CD14-positive monocyte (primary cell): ENCODE data around the gene CIAO2A. TPM values are rescaled to one million over a fixed set of nuclear protein-coding genes. Genes with fewer than 3 reads are reported as not detected.

Experiments used
- DNase-seq, 3 donors: peaks; one replicate each; pipeline ENCODE4 v3.0.0-alpha.2; 2011 to 2022
- H2AFZ ChIP-seq: 2 replicates; pipeline ENCODE4 v1.6.0; 2012; ENCODE audit warnings: mild to moderate bottlenecking, low read depth, low read length, inconsistent platforms; ENCODE audit not compliant: insufficient read depth, poor library complexity, severe bottlenecking
- H3K27ac ChIP-seq, 2 donors: 1 replicate in 1 of 2; 2 replicates in 1 of 2; pipeline ENCODE4 v1.5.1; 2012 to 2013; ENCODE audit warnings: low read length in 2 of 2, control low read depth in 1 of 2, inconsistent platforms in 1 of 2, low read depth in 1 of 2, mild to moderate bottlenecking in 1 of 2
- H3K27me3 ChIP-seq, 2 donors: one replicate each; pipeline versions ENCODE4 v1.6.0 to v1.6.1; 2011 to 2013; ENCODE audit warnings: low read length in 2 of 2; ENCODE audit not compliant: control insufficient read depth in 2 of 2, insufficient read depth in 2 of 2
- H3K36me3 ChIP-seq, 2 donors: replicated peaks in 1 of 2; 1 replicate in 1 of 2; 2 replicates in 1 of 2; pipeline versions ENCODE4 v1.5.1 to v1.6.1; 2012 to 2013; ENCODE audit warnings: low read length in 2 of 2, control low read depth in 1 of 2, inconsistent platforms in 1 of 2, mild to moderate bottlenecking in 1 of 2; ENCODE audit not compliant: insufficient read depth in 2 of 2, control insufficient read depth in 1 of 2
- H3K4me1 ChIP-seq, 2 donors: 1 replicate in 1 of 2; 2 replicates in 1 of 2; pipeline versions ENCODE4 v1.5.1 to v1.6.1; 2012 to 2013; ENCODE audit warnings: low read length in 2 of 2, control low read depth in 1 of 2, inconsistent platforms in 1 of 2, mild to moderate bottlenecking in 1 of 2, moderate library complexity in 1 of 2; ENCODE audit not compliant: insufficient read depth in 2 of 2, control insufficient read depth in 1 of 2
- H3K4me2 ChIP-seq: replicated peaks from 2 replicates; pipeline ENCODE3; 2012; ENCODE audit warnings: low read length, moderate library complexity, mild to moderate bottlenecking; ENCODE audit not compliant: poor library complexity, severe bottlenecking; ENCODE audit errors: extremely low read depth
- H3K4me3 ChIP-seq, 3 experiments: fragments of 200-600 bp in 1 of 3; sonication (generic) in 1 of 3; replicated peaks in 1 of 3; 1 replicate in 2 of 3; 2 replicates in 1 of 3; pipeline ENCODE4 v1.5.1; 2011 to 2013; ENCODE audit warnings: low read length in 3 of 3, mild to moderate bottlenecking in 3 of 3, control low read depth in 2 of 3, low read depth in 2 of 3, inconsistent platforms in 1 of 3, moderate library complexity in 1 of 3
- H3K79me2 ChIP-seq: 2 replicates; pipeline ENCODE4 v1.6.0; 2012; ENCODE audit warnings: mild to moderate bottlenecking, control low read depth, inconsistent platforms, low read length, moderate library complexity; ENCODE audit not compliant: insufficient read depth
- H3K9ac ChIP-seq: 2 replicates; pipeline ENCODE4 v1.6.0; 2017; ENCODE audit warnings: low read length, mild to moderate bottlenecking; ENCODE audit not compliant: insufficient read depth, poor library complexity, severe bottlenecking
- H3K9me3 ChIP-seq, 2 donors: replicated peaks in 1 of 2; 1 replicate in 1 of 2; 2 replicates in 1 of 2; pipeline versions ENCODE4 v1.5.1 to v1.6.1; 2012 to 2013; ENCODE audit warnings: low read length in 2 of 2, control low read depth in 1 of 2; ENCODE audit not compliant: control insufficient read depth in 1 of 2, insufficient read depth in 1 of 2
- H4K20me1 ChIP-seq: 2 replicates; pipeline ENCODE4 v1.6.0; 2012; ENCODE audit warnings: mild to moderate bottlenecking, low read length, control low read depth, moderate library complexity; ENCODE audit not compliant: insufficient read depth
- H3K27ac Mint-ChIP-seq, 7 donors: one replicate each; pipeline ENCODE4 v1.8.0; 2020; ENCODE audit warnings: mild to moderate bottlenecking in 7 of 7, mixed read lengths in 7 of 7, moderate library complexity in 6 of 7, inconsistent platforms in 2 of 7
- H3K27me3 Mint-ChIP-seq, 3 donors: one replicate each; pipeline ENCODE4 v1.8.0; 2021 to 2022; ENCODE audit warnings: low read depth in 3 of 3, mild to moderate bottlenecking in 3 of 3, mixed read lengths in 3 of 3, moderate library complexity in 3 of 3, inconsistent platforms in 1 of 3
- H3K36me3 Mint-ChIP-seq, 2 donors: one replicate each; pipeline ENCODE4 v1.8.0; 2020; ENCODE audit warnings: mixed read lengths in 2 of 2, inconsistent platforms in 1 of 2, mild to moderate bottlenecking in 1 of 2
- H3K4me1 Mint-ChIP-seq: one replicate; pipeline ENCODE4 v1.8.0; 2020; ENCODE audit warnings: mild to moderate bottlenecking, mixed read lengths
- H3K4me3 Mint-ChIP-seq, 2 donors: one replicate each; pipeline ENCODE4 v1.8.0; 2020; ENCODE audit warnings: mild to moderate bottlenecking in 2 of 2, mixed read lengths in 2 of 2, moderate library complexity in 1 of 2
- H3K9me3 Mint-ChIP-seq, 7 donors: one replicate each; pipeline ENCODE4 v1.8.0; 2020 to 2022; ENCODE audit warnings: mixed read lengths in 7 of 7, mild to moderate bottlenecking in 6 of 7, moderate library complexity in 6 of 7, inconsistent platforms in 2 of 7
- CTCF ChIP-seq: fragments of 200-600 bp; IDR thresholded peaks from one replicate; pipeline ENCODE4 v1.8.0; 2022; ENCODE audit warnings: antibody characterized with exemption, mild to moderate bottlenecking
- WGBS: methylation state at CpG from one replicate; pipeline ENCODE4 v1.1.5; 2013; ENCODE audit warnings: missing lambda C conversion rate; ENCODE audit not compliant: insufficient coverage; 5-methylcytosine and 5-hydroxymethylcytosine counted together
- intact Hi-C, 2 donors: fragments of 100-400 bp; cut with micrococcal nuclease; formaldehyde crosslinking; loops; one replicate each; pipeline versions ENCODE4 v1.15.0 to v1.15.1; 2023
- polyA plus RNA-seq, 3 donors: library from polyadenylated mRNA; depleted of rRNA in 1 of 3; unstranded in 2 of 3; stranded (reverse) in 1 of 3; fragments of 300-500 nt in 2 of 3; fragments of >200 nt in 1 of 3; fragmentation: Illumina TruSeq in 2 of 3; gene quantifications; 1 replicate in 2 of 3; 2 replicates in 1 of 3; pipeline ENCODE4 v1.2.3, GENCODE V29; 2012 to 2021

Gene CIAO2A
- polyA plus RNA-seq, 3 donors: 98.2 to 265 (median 261) TPM

GRCh38 chr15:64130159-64130558 is 36.5 kb upstream of the CIAO2A start:
- no peaks in the 10 kb centered on the region for H3K9me3 Mint-ChIP-seq
- Histone ChIP-seq H3K9ac (no peak overlapping the region), H2AFZ (no peak overlapping the region), H3K79me2 (no peaks in the 10 kb centered on the region), H3K27me3 (no peaks in the 10 kb centered on the region), H3K27ac (peak overlapping the region in 1 of 2 donors; percentile 14), H3K4me2 (no peak overlapping the region), H3K4me1 (no peaks in the 10 kb centered on the region), H4K20me1 (peaks cover 51% of the 10 kb centered on the region), H3K4me3 (no peak overlapping the region), H3K9me3 (no peaks in the 10 kb centered on the region), H3K36me3 (peaks cover 93 to 100% of the 10 kb centered on the region in 2 donors)
- intact Hi-C loops: no loop called here
- no peak for TF ChIP-seq CTCF
- no peaks in the 10 kb centered on the region for H3K4me1 Mint-ChIP-seq
- H3K27ac Mint-ChIP-seq: no peak overlapping the region
- no peak overlapping the region for H3K4me3 Mint-ChIP-seq
- peaks cover 91 to 99% of the 10 kb centered on the region in 2 donors for H3K36me3 Mint-ChIP-seq
- no peak for DNase-seq
- 100% methylated on average over 1 of the region's 3 CpGs for WGBS
- peaks cover 0 to 2% (median 0%) of the 10 kb centered on the region in 3 donors for H3K27me3 Mint-ChIP-seq

GRCh38 chr15:64127521-64128270 is 34.1 kb upstream of the CIAO2A start:
- Mint-ChIP-seq H3K27ac (peak overlapping the region in 2 of 7 donors; percentile 1 to 67), H3K27me3 (peaks cover 0 to under 1% (median 0%) of the 10 kb centered on the region in 3 donors), H3K4me3 (no peak overlapping the region), H3K9me3 (no peaks in the 10 kb centered on the region), H3K36me3 (peaks cover 89 to 99% of the 10 kb centered on the region in 2 donors), H3K4me1 (no peaks in the 10 kb centered on the region)
- WGBS: 100% methylated on average over 2 of the region's 6 CpGs
- Histone ChIP-seq H3K79me2 (no peaks in the 10 kb centered on the region), H4K20me1 (peaks cover 44% of the 10 kb centered on the region), H3K27me3 (no peaks in the 10 kb centered on the region), H3K4me2 (no peak overlapping the region), H3K4me3 (no peak overlapping the region), H3K27ac (no peak overlapping the region), H3K9me3 (no peaks in the 10 kb centered on the region), H3K4me1 (no peaks in the 10 kb centered on the region), H3K36me3 (peaks cover 94 to 98% of the 10 kb centered on the region in 2 donors), H3K9ac (no peak overlapping the region), H2AFZ (no peak overlapping the region)
- no peak for DNase-seq
- no peak for TF ChIP-seq CTCF
- intact Hi-C loops: no loop called here
